HG02623 (cell line): ENCODE measurements around the gene SLC6A2.
"Not testable (repeated sequence)": the region's sequence is repeated elsewhere in the genome, so short reads cannot be mapped to it uniquely, and the experiment has no call there.

Experiments used
- ATAC-seq: cut with Tn5 transposase; IDR thresholded peaks from one replicate; pipeline ENCODE4 v1.9.1; 2021; ENCODE audit warnings: moderate library complexity; ENCODE audit not compliant: unreplicated experiment

The SLC6A2 gene

DNA sequence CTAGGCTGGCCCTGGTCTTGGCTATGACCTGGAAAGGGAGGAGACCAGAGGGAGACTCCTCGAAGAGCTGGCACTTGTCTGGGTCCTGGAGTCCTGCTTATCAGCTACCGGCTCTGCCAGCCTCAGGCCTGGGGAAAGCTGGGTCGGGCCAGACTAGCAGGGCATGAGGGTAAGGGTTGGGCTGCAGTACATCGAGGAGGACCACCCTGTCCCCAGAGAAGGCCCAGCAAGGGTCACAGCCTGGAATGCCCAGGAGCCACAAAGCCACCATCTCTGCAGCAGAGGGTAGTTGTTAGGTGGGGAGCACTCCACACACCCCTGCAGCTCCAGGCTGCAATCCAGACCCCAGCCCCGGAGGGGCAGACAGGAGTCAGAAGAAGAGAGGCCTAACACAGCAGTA, 54.0 kb downstream of the SLC6A2 start:
- no peak for ATAC-seq

DNA sequence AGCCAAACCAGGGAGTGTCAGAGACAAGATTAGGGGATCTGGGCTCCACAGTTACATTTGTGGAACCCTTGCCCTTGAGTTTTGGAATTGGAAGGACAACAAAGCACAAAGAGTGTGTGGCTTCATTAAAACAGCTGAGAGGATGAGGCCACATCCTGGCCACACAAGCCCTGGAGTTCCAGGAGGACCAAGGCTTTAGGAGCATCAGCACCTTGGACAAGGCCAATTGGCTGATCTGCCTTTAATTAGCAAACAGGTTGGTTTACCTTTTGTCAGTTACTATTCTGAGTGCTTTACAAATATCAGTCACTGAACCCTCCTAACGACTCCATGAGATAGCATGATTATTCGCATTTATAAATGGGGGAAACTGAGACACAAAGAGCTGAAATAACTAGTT, 54.7 kb downstream of the SLC6A2 start:
- ATAC-seq = no peak

DNA sequence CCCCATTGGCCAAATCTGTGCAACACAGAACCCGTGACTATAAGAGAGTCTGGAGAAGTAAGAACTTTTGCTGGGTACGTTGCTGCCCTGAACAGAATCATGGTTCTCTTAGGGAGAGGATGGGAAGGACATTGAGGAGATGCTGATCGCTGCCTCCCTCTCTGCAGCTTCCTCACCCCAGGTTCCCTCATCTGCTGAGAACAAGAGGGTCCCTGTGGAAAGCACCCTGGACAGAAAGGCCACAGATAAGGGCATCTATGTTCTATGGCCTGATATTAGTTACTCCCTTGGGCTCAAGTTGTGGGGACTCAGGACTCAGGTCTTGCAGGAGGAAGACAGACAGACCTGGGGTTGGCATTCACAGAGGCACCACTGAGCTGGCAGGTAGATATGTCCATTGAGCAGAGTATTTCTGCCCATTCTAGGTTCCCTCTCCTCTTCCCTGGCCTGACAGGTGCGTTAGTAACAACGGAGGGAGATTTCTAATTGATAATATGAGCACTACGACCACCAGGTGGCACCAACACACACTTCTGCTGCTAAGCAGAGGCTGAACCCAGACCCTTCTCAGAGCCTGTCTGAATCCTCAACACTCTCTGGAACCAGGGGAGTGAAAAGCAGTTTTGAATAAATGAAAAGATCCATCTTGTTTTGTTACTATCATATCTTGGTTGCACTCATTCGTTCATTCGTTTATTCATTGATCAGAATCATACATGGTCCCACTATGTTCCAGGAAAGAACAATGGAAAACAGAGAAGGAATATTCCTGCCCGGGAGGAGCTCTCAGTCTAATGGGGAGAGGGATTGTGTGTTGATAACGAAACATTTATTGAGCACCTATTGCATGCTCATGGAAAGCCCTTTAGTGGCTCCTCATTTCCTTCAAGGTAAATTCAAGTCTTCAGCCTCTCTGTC, 56.4 kb downstream of the SLC6A2 start:
- peak; percentile 72 for ATAC-seq

DNA sequence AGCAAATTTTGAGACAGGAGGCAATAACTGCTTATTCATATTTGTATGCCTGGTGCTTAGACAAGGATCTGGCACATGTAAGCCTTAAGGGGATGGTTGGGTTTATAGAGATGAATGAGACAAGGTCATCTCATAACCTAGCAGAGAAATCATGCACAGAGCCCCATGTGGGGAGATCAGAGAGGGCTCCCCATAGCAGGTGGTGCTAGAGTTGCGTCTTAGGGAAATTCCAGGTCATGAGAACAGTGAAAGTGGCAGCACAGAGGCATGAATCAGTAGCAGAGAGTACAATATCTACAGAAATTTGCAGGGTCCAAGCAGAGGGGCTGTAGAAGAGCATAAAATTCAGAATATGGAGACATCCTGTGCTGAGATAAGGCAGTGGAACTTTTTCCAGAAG, 57.3 kb downstream of the SLC6A2 start:
- no peak for ATAC-seq

DNA sequence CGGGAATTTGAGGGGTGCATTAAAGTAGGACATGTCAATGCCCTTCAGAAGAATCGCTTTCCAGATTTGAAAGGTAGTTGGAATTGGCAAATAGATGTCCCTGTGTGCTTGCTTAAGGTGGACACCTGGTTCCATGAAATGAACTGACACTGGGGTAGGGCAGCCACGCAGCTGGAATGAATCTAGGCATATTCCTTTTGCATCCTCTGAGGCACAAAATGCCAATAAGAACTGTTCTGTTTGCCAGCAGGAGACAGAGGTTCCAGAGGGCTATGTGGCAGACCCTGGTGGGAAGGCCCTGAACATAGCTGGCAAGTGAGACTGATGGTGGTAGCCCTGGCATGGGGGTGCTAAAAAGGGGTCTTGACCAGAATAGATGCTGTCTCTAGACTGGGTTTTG, 61.5 kb downstream of the SLC6A2 start:
- no peak for ATAC-seq

DNA sequence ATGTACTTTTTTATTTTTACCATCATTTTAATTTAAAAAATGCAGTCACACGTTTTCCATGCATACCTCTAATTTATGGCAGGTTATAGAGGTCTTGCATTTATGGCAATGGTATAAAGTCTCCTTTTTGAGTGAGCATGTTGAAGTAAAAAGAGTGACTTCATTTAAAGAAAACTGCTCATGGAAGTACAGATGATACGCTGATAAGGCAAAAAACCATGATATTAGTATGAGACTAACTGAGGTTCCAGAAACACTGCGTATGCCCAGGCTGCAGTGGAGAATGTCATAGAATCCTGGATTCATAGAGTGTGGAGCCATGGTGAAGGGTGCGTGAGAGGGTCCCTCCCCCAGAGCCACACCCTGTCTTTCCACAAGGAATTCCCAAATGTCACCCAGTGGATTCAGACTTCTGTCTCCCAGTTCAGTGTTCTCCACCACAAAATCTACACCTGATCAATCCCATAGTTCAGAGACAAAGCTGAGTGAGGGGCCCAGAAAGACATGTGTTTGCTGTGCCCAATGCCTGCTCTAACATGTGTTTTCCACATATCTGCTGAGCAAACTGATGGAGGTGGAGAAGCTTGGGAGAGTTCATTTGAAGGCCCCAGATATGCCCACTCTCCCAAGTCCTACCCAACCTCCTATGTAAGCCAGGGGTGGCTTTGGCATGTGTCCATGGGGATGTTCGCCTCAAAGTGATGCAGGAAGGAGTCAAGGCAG, 69.4 kb downstream of the SLC6A2 start:
- no peak for ATAC-seq

GRCh38 chr16:55728797-55729196, 73.0 kb downstream of the SLC6A2 start:
- no peak for ATAC-seq

- ATAC-seq = no peak
These were observed 74.3 kb downstream of the SLC6A2 start for GRCh38 chr16:55730115-55730514.

DNA sequence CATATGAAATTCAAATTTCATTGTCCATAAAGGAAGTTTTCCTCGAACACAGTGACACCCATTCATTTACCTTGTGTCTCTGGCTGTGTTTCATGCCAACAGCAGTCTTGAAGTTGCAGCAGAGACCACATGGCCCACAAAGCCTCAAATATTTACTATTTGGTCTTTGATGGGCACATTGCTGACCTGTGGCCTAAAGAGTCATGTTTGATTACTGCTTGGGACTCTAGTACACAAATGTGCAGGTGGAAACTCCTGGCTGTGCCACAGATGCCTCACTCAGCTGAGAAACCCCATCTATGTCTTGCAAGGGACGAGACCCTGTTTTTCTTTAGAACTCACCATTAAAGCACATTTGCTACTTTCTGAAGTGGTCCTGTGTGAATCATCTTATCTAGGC, 76.7 kb downstream of the SLC6A2 start:
- no peak for ATAC-seq

- no peak for ATAC-seq
These were observed 78.9 kb downstream of the SLC6A2 start for GRCh38 chr16:55734665-55735064.

- no peak for ATAC-seq
These were observed 79.5 kb downstream of the SLC6A2 start for GRCh38 chr16:55735120-55735781.

GRCh38 chr16:55736671-55737070, 80.9 kb downstream of the SLC6A2 start:
- ATAC-seq = no peak

DNA sequence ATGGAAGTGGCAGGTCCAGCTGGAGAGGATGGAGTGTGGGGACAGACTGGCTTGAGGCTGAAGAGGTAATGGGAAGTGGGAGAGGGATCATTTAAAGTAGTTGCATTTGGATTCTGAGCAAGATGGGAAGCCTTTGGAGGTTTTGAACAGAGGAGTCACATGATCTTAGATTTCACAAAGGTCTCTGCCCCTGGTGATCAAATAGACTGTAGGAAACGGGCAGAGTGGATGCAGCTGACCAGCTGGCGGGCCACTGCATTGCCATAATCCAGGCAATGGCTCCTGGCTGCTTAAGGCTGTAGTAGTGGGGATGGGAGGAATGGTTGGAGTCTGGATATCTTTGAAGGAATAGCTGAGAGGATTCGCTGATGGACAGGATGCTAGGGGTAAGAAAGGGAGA, 81.5 kb downstream of the SLC6A2 start:
- no peak for ATAC-seq

DNA sequence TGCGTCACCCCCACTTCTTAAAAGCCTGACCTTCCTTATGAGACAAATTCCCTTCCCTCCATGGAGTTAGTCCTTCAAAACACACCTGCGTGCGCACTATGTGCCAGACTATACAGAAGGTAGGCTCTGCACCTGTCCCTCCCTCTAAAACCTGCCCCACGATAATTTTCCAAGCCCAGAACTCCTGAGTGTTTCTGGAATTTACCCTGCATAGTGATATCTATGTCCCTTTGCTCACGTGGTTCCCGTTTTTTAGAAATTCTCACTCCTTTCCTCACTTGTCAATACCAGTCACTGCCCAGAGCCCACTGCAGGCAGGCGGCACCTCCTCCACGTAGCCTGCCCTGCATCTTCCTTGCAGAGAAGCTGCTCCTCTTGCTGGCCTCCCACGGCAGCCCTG, 82.2 kb downstream of the SLC6A2 start:
- no peak for ATAC-seq

DNA sequence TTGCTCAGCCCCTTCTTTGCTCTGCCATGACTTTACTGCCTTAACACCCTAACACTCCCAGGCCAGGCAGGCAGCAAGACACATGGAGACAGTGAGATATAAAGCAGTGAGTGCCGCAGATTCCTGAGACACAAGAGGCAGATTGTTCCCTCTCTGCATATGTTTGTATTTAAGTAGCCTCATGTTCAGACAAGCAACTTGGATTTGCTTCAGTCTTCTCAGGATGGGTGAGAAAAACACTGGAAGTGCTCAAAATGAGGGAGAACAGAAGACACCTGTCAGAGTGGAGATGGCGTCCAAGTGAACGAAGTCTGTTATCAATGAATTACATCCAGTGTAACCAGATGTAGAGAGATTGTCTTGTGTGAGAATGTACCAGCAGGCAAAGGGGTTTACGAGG, 90.3 kb downstream of the SLC6A2 start:
- no peak for ATAC-seq

DNA sequence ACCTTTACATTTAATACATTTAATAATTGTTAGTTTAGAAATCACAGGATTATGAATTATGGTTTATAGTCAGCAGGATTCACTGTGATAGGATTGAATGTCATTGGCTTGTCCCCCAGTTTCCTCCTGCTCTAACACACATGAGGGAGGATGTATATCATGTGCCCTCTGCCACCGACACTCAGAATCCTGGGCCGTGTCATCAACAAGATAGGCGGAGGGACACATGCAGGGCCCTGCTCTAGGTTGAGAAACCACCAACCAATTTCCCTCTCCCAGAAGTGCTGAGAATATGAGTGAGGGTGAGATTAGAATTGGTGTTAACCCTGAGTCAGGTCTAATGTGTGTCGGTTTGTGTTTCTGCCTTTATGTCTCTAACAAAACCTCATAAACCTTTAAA, 92.0 kb downstream of the SLC6A2 start:
- no peak for ATAC-seq

DNA sequence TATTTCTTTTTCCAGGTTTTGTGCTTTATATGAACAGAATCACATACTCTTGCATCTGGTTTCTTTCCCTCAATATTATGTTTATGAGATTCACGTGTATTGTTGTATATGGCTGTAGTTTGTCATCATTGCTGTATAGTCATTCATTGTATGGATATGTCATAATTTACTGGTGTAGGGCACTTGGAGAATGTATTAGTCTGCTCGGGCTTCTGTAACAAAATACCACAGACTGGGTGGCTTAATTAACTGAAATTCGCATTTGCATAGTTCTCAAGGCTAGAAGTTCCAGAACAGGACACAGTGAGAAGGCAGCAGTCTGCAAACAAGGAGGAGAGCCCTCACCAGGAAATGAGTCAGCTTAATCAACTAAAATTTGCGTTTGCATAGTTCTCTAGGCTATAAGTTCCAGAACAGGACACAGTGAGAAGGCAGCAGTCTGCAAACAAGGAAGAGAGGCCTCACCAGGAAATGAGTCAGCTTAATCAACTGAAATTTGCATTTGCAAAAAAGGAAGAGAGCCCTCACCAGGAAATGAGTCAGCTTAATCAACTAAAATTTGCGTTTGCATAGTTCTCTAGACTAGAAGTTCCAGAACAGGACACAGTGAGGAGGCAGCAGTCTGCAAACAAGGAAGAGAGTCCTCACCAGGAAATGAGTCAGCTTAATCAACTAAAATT, 96.8 kb downstream of the SLC6A2 start:
- ATAC-seq = not testable (repeated sequence)

DNA sequence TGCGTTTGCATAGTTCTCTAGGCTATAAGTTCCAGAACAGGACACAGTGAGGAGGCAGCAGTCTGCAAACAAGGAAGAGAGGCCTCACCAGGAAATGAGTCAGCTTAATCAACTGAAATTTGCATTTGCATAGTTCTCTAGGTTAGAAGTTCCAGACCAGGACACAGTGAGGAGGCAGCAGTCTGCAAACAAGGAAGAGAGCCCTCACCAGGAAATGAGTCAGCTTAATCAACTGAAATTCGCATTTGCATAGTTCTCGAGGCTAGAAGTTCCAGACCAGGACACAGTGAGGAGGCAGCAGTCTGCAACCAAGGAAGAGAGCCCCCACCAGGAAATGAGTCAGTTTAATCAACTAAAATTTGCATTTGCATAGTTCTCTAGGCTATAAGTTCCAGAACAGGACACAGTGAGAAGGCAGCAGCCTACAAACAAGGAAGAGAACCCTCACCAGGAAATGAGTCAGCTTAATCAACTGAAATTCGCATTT, 97.4 kb downstream of the SLC6A2 start:
- ATAC-seq = not testable (repeated sequence)
